DOHH2 (cell line): Measurements from ENCODE around the gene CRYBA1.

Experiments used
- EZH2phosphoT487 ChIP-seq: fragments of 200-600 bp; sonication (generic); IDR thresholded peaks from 2 replicates; pipeline ENCODE4 v1.6.1; 2017; ENCODE audit warnings: borderline replicate concordance, mild to moderate bottlenecking, antibody characterized with exemption, low read length, moderate library complexity, mixed read lengths
- TF ChIP-seq, protein P1 (sequence below): fragments of 200-600 bp; sonication (generic); IDR thresholded peaks from one replicate; pipeline ENCODE4 v1.5.1; 2014; ENCODE audit warnings: antibody characterized with exemption, mild to moderate bottlenecking, low read depth, low read length; ENCODE audit not compliant: poor library complexity, severe bottlenecking

DNA sequence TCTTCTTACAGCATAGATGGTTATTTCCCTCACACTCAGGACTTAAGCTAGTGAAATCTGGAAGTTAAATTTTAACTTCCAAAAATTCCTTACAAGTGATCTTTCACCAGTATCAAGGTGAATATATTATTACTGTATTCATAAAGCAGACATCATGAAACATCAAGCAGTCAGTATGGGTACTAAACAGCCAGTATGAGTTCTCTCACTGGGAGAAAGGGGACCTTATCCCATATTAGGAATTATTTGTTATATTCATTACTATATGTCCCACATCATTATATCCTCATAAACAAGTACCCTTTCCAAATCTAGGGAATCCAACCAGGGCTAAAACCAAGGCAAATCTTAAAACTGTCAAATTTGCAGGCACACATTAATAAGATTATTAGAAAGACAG is 32.0 kb downstream of the CRYBA1 start:
- TF ChIP-seq, protein P1, sequence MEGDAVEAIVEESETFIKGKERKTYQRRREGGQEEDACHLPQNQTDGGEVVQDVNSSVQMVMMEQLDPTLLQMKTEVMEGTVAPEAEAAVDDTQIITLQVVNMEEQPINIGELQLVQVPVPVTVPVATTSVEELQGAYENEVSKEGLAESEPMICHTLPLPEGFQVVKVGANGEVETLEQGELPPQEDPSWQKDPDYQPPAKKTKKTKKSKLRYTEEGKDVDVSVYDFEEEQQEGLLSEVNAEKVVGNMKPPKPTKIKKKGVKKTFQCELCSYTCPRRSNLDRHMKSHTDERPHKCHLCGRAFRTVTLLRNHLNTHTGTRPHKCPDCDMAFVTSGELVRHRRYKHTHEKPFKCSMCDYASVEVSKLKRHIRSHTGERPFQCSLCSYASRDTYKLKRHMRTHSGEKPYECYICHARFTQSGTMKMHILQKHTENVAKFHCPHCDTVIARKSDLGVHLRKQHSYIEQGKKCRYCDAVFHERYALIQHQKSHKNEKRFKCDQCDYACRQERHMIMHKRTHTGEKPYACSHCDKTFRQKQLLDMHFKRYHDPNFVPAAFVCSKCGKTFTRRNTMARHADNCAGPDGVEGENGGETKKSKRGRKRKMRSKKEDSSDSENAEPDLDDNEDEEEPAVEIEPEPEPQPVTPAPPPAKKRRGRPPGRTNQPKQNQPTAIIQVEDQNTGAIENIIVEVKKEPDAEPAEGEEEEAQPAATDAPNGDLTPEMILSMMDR = no peak
- no peak for TF ChIP-seq EZH2phosphoT487
